ENCODE measurements around the gene RRAS.

Gene RRAS

GRCh38 chr19:49672131-49672919 lies 32.4 kb upstream of the RRAS start:
- no peak overlapping the region for H3K27ac ChIP-seq (replicated peaks)
- DNase-seq (ENCODE audit: low read depth in 1 of 2, low spot score in 1 of 2), result peak in 1 of 2 experiments; percentile 71
- no peaks in the 10 kb centered on the region for H3K27me3 ChIP-seq (ENCODE audit: insufficient read depth, poor library complexity, severe bottlenecking)
- TF ChIP-seq POLR2AphosphoS5 (IDR thresholded peaks at IDR 0.05; ENCODE audit: low read depth) (no peak), SPI1 (IDR thresholded peaks at IDR 0.05; ENCODE audit: borderline replicate concordance, low read depth) (no peak), GABPA (IDR thresholded peaks at IDR 0.05; ENCODE audit: low read depth) (no peak), REST (IDR thresholded peaks at IDR 0.05; ENCODE audit: insufficient replicate concordance, low read depth) (no peak), CTCF (IDR thresholded peaks at IDR 0.05; ENCODE audit: insufficient read depth, low read length) (peak; percentile 97)
- no peak overlapping the region for H3K4me3 ChIP-seq (replicated peaks; ENCODE audit: insufficient read depth, low read length)

- no peak for DNase-seq (ENCODE audit: low read depth in 1 of 2, low spot score in 1 of 2)
- TF ChIP-seq POLR2AphosphoS5 (IDR thresholded peaks at IDR 0.05; ENCODE audit: low read depth) (no peak), GABPA (IDR thresholded peaks at IDR 0.05; ENCODE audit: low read depth) (no peak), REST (IDR thresholded peaks at IDR 0.05; ENCODE audit: insufficient replicate concordance, low read depth) (no peak), SPI1 (IDR thresholded peaks at IDR 0.05; ENCODE audit: borderline replicate concordance, low read depth) (no peak), CTCF (IDR thresholded peaks at IDR 0.05; ENCODE audit: insufficient read depth, low read length) (no peak)
- Histone ChIP-seq H3K27me3 (ENCODE audit: insufficient read depth, poor library complexity, severe bottlenecking) (no peaks in the 10 kb centered on the region), H3K4me3 (replicated peaks; ENCODE audit: insufficient read depth, low read length) (no peak overlapping the region), H3K27ac (replicated peaks) (no peak overlapping the region)
Observed at GRCh38 chr19:49669516-49669915, 29.6 kb upstream of the RRAS start.

- Histone ChIP-seq H3K27ac (replicated peaks) (no peak overlapping the region), H3K4me3 (replicated peaks; ENCODE audit: insufficient read depth, low read length) (no peak overlapping the region)
- TF ChIP-seq GABPA (IDR thresholded peaks at IDR 0.05; ENCODE audit: low read depth) (no peak), SPI1 (IDR thresholded peaks at IDR 0.05; ENCODE audit: borderline replicate concordance, low read depth) (peak; percentile 28; the same call in 1 of the 2 replicates)
Observed at GRCh38 chr19:49667473-49667872, 27.5 kb upstream of the RRAS start.

GRCh38 chr19:49666120-49666444 lies 26.1 kb upstream of the RRAS start:
- Histone ChIP-seq H3K4me3 (replicated peaks; ENCODE audit: insufficient read depth, low read length) (peak overlapping the region; percentile 82), H3K27me3 (ENCODE audit: insufficient read depth, poor library complexity, severe bottlenecking) (no peaks in the 10 kb centered on the region), H3K27ac (replicated peaks) (peak overlapping the region; percentile 79)
- DNase-seq (ENCODE audit: low read depth in 1 of 2, low spot score in 1 of 2), result no peak
- TF ChIP-seq GABPA (IDR thresholded peaks at IDR 0.05; ENCODE audit: low read depth) (no peak), POLR2AphosphoS5 (IDR thresholded peaks at IDR 0.05; ENCODE audit: low read depth) (no peak), CTCF (IDR thresholded peaks at IDR 0.05; ENCODE audit: insufficient read depth, low read length) (no peak), SPI1 (IDR thresholded peaks at IDR 0.05; ENCODE audit: borderline replicate concordance, low read depth) (no peak), REST (IDR thresholded peaks at IDR 0.05; ENCODE audit: insufficient replicate concordance, low read depth) (no peak)

More at GRCh38 chr19:49667473-49667872, 27.5 kb upstream of the RRAS start:
- DNase-seq (ENCODE audit: low read depth in 1 of 2, low spot score in 1 of 2), result no peak
- no peaks in the 10 kb centered on the region for H3K27me3 ChIP-seq (ENCODE audit: insufficient read depth, poor library complexity, severe bottlenecking)
